Suprapubic skin (tissue), 4 donors: ENCODE measurements around the gene CNR2.

Experiments used
- CTCF ChIP-seq, 2 donors: fragments of 200-600 bp in 1 of 2; fragments of 450-650 bp in 1 of 2; sonication (generic) in 1 of 2; IDR thresholded peaks; one replicate each; pipeline ENCODE4 v1.5.1; 2016 to 2019; ENCODE audit warnings: antibody characterized with exemption in 2 of 2, mild to moderate bottlenecking in 1 of 2, moderate library complexity in 1 of 2
- POLR2A ChIP-seq, 2 donors: fragments of 450-650 bp; IDR thresholded peaks; one replicate each; pipeline ENCODE4 v1.6.1; 2017; ENCODE audit warnings: antibody characterized with exemption in 2 of 2, mild to moderate bottlenecking in 2 of 2, moderate library complexity in 2 of 2
- POLR2AphosphoS5 ChIP-seq, 3 donors: sonication (generic); formaldehyde crosslinking; IDR thresholded peaks; one replicate each; pipeline ENCODE4 v1.6.1; 2017; ENCODE audit warnings: antibody characterized with exemption in 3 of 3

GRCh38 chr1:23899070-23899469 lies 14.1 kb downstream of the CNR2 start:
- TF ChIP-seq CTCF (IDR thresholded peaks at IDR 0.05) (no peak), POLR2AphosphoS5 (IDR thresholded peaks at IDR 0.05) (no peak), POLR2A (IDR thresholded peaks at IDR 0.05) (no peak)
